ENCODE measurements around the gene PIP4K2C. TPM values are rescaled to one million over a fixed set of nuclear protein-coding genes. Genes with fewer than 3 reads are reported as not detected.

Gene PIP4K2C
- total and polyA plus RNA-seq, 10 of the 15 experiments (the other 5 are each of a cell fraction or from before 2014, with no cell fraction given) = 4.8 to 25.1 (median 14.9) TPM

DNA sequence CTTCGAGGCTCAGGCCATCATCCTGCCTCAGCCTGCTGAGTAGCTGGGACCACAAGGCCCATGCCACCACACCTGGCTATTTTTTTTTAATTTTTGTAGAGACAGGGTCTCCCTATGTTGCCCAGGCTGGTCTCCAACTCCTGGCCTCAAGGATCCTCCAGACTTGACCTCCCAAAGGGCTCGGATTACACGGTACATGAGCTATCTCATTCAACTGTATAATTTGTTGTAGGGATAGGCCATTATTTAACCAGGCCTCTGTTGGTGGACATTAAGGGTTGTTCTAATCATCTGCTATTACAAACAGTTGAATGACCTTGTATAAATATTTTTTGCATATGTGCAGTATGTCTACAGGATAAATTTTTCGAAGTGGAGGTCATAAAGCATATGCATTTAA lies 32.1 kb upstream of the PIP4K2C start:
- ChIA-PET RAD21 (ENCODE audit: unreplicated experiment) (no interaction called here), SMC1A (ENCODE audit: uncharacterized antibody, unreplicated experiment) (no interaction called here), CTCF (interaction anchor here (0.8 to 4.3 kb wide), 2 partner anchors 24 to 157 kb away, joined by 4 to 19 read pairs; no protein-coding TSS in a partner anchor), POLR2A (no interaction called here)
- BruUV-seq (replicated peaks) = no TSS peak
- H3K4me3 ChIP-seq = no peak overlapping the region
- no peak overlapping the region for H3K27ac ChIP-seq (ENCODE audit: control insufficient read depth, insufficient read depth)
- H3K79me2 ChIP-seq (ENCODE audit: control insufficient read depth, insufficient read depth, low read length) = no peaks in the 10 kb centered on the region
- 0 out of 4 replicates have a peak, but pooled peaks cover 0 to 1% of the 10 kb centered on the region in 2 experiments for H3K27me3 ChIP-seq (replicated peaks in 1 of 2; ENCODE audit: control insufficient read depth in 2 of 2, insufficient read depth in 2 of 2, low read length in 1 of 2)
- intact Hi-C loops (cut with micrococcal nuclease; ENCODE audit: unreplicated experiment) (loop anchor here (1.0 kb wide), 1 partner anchor 7 kb away; no protein-coding TSS in a partner anchor), in situ Hi-C loops (cut with MboI) (no loop called here)
- ATAC-seq (no peak), DNase-seq (ENCODE audit: low read depth, low spot score) (no peak), FAIRE-seq (no peak)
- no peak overlapping the region for H2AFZ ChIP-seq (ENCODE audit: control insufficient read depth, low read depth, low read length)
- no peaks in the 10 kb centered on the region for H4K20me1 ChIP-seq (ENCODE audit: control insufficient read depth, insufficient read depth)
- no peak overlapping the region for H3K4me2 ChIP-seq (ENCODE audit: control insufficient read depth, insufficient read depth)
- H3K36me3 ChIP-seq (ENCODE audit: control insufficient read depth in 2 of 2, insufficient read depth in 2 of 2, low read length in 1 of 2) = no peaks in the 10 kb centered on the region
- no peaks in the 10 kb centered on the region for H3K4me1 ChIP-seq (ENCODE audit: control insufficient read depth, insufficient read depth, low read length)
- no peak for TF ChIP-seq FOXK2 (IDR thresholded peaks at IDR 0.05)
- TF ChIP-seq HCFC1 (IDR thresholded peaks at IDR 0.05; ENCODE audit: low read length) = no peak
- TF ChIP-seq LARP7 (IDR thresholded peaks at IDR 0.05) = no peak
- no peak for TF ChIP-seq TCF3 (IDR thresholded peaks at IDR 0.05; ENCODE audit: borderline replicate concordance, insufficient read depth, low read depth, low read length)
- TF ChIP-seq, protein P1, sequence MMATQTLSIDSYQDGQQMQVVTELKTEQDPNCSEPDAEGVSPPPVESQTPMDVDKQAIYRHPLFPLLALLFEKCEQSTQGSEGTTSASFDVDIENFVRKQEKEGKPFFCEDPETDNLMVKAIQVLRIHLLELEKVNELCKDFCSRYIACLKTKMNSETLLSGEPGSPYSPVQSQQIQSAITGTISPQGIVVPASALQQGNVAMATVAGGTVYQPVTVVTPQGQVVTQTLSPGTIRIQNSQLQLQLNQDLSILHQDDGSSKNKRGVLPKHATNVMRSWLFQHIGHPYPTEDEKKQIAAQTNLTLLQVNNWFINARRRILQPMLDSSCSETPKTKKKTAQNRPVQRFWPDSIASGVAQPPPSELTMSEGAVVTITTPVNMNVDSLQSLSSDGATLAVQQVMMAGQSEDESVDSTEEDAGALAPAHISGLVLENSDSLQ (IDR thresholded peaks at IDR 0.05) = no peak
- no peak for TF ChIP-seq EED (IDR thresholded peaks at IDR 0.05; ENCODE audit: low read depth)
- TF ChIP-seq, protein P2, sequence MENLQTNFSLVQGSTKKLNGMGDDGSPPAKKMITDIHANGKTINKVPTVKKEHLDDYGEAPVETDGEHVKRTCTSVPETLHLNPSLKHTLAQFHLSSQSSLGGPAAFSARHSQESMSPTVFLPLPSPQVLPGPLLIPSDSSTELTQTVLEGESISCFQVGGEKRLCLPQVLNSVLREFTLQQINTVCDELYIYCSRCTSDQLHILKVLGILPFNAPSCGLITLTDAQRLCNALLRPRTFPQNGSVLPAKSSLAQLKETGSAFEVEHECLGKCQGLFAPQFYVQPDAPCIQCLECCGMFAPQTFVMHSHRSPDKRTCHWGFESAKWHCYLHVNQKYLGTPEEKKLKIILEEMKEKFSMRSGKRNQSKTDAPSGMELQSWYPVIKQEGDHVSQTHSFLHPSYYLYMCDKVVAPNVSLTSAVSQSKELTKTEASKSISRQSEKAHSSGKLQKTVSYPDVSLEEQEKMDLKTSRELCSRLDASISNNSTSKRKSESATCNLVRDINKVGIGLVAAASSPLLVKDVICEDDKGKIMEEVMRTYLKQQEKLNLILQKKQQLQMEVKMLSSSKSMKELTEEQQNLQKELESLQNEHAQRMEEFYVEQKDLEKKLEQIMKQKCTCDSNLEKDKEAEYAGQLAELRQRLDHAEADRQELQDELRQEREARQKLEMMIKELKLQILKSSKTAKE (IDR thresholded peaks at IDR 0.05; ENCODE audit: low read depth, poor library complexity, severe bottlenecking) = no peak
- no peak for TF ChIP-seq TARDBP (IDR thresholded peaks at IDR 0.05; ENCODE audit: borderline replicate concordance)
- no peak for TF ChIP-seq RCOR1 (conservative IDR thresholded peaks at IDR 0.05; ENCODE audit: low read depth, low read length)
- TF ChIP-seq POLR2AphosphoS2 (IDR thresholded peaks at IDR 0.05; ENCODE audit: low read depth, low read length) = no peak
- H3K9ac ChIP-seq (ENCODE audit: control insufficient read depth, insufficient read depth, low read length) = no peak overlapping the region
- 40% methylated on average over 4 of the region's 4 CpGs for WGBS (ENCODE audit: insufficient coverage, insufficient replicate concordance, low lambda C conversion rate, missing lambda C conversion rate)
- no peaks in the 10 kb centered on the region for H3K9me3 ChIP-seq (replicated peaks; ENCODE audit: control insufficient read depth, insufficient read depth, low read length)
